ENCODE data around the gene MLNR.
A peak's percentile ranks its signal among the peaks of the same experiment; 100 is the strongest.

Gene MLNR

GRCh38 chr13:49218493-49219051, 1.6 kb upstream of the MLNR start:
- H3K4me1 Mint-ChIP-seq = peaks cover 21% of the 10 kb centered on the region
- peaks cover 4% of the 10 kb centered on the region for H3K36me3 Mint-ChIP-seq
- no peaks in the 10 kb centered on the region for H3K9me3 Mint-ChIP-seq
- peaks cover 40% of the 10 kb centered on the region for H3K27me3 Mint-ChIP-seq
- H3K4me3 Mint-ChIP-seq = peak overlapping the region; percentile 19
- H3K27ac Mint-ChIP-seq = no peak overlapping the region

- peaks cover 4% of the 10 kb centered on the region for H3K36me3 Mint-ChIP-seq
- H3K27me3 Mint-ChIP-seq = peaks cover 40% of the 10 kb centered on the region
- peak overlapping the region; percentile 68 for H3K4me3 Mint-ChIP-seq
- no peaks in the 10 kb centered on the region for H3K9me3 Mint-ChIP-seq
- no peak overlapping the region for H3K27ac Mint-ChIP-seq
- peaks cover 19% of the 10 kb centered on the region for H3K4me1 Mint-ChIP-seq
Measured at GRCh38 chr13:49219647-49220035, 497 bp upstream of the MLNR start.

GRCh38 chr13:49220856-49221589, 885 bp downstream of the MLNR start:
- Mint-ChIP-seq H3K27ac (no peak overlapping the region), H3K36me3 (peaks cover 4% of the 10 kb centered on the region), H3K4me1 (peaks cover 13% of the 10 kb centered on the region), H3K27me3 (peaks cover 40% of the 10 kb centered on the region), H3K9me3 (no peaks in the 10 kb centered on the region), H3K4me3 (peak overlapping the region; percentile 74)

- Mint-ChIP-seq H3K36me3 (peaks cover 4% of the 10 kb centered on the region), H3K9me3 (no peaks in the 10 kb centered on the region), H3K27ac (no peak overlapping the region), H3K4me3 (peak overlapping the region; percentile 74), H3K4me1 (peaks cover 9% of the 10 kb centered on the region), H3K27me3 (peaks cover 40% of the 10 kb centered on the region)
Measured at GRCh38 chr13:49221590-49221965, 1.4 kb downstream of the MLNR start.

GRCh38 chr13:49225223-49226042, 5.3 kb downstream of the MLNR start:
- Mint-ChIP-seq H3K4me3 (no peak overlapping the region), H3K9me3 (no peaks in the 10 kb centered on the region), H3K27ac (no peak overlapping the region), H3K36me3 (no peaks in the 10 kb centered on the region), H3K4me1 (peaks cover 8% of the 10 kb centered on the region), H3K27me3 (peaks cover 16% of the 10 kb centered on the region)

GRCh38 chr13:49226613-49227012, 6.5 kb downstream of the MLNR start:
- no peaks in the 10 kb centered on the region for H3K36me3 Mint-ChIP-seq
- H3K4me1 Mint-ChIP-seq = peaks cover 5% of the 10 kb centered on the region
- H3K27ac Mint-ChIP-seq = no peak overlapping the region
- H3K27me3 Mint-ChIP-seq = peaks cover 11% of the 10 kb centered on the region
- H3K9me3 Mint-ChIP-seq = no peaks in the 10 kb centered on the region
- no peak overlapping the region for H3K4me3 Mint-ChIP-seq

GRCh38 chr13:49234741-49235140, 14.6 kb downstream of the MLNR start:
- Mint-ChIP-seq H3K27me3 (no peaks in the 10 kb centered on the region), H3K4me1 (no peaks in the 10 kb centered on the region), H3K4me3 (no peak overlapping the region), H3K9me3 (no peaks in the 10 kb centered on the region), H3K36me3 (no peaks in the 10 kb centered on the region), H3K27ac (no peak overlapping the region)

- Mint-ChIP-seq H3K27me3 (no peaks in the 10 kb centered on the region), H3K36me3 (no peaks in the 10 kb centered on the region), H3K4me1 (no peaks in the 10 kb centered on the region), H3K4me3 (no peak overlapping the region), H3K9me3 (no peaks in the 10 kb centered on the region), H3K27ac (no peak overlapping the region)
Measured at GRCh38 chr13:49235856-49236431, 15.8 kb downstream of the MLNR start.

- Mint-ChIP-seq H3K4me1 (no peaks in the 10 kb centered on the region), H3K9me3 (no peaks in the 10 kb centered on the region), H3K36me3 (no peaks in the 10 kb centered on the region), H3K4me3 (no peak overlapping the region), H3K27me3 (no peaks in the 10 kb centered on the region), H3K27ac (no peak overlapping the region)
Measured at GRCh38 chr13:49238621-49239020, 18.5 kb downstream of the MLNR start.

- H3K4me1 Mint-ChIP-seq = no peaks in the 10 kb centered on the region
- H3K9me3 Mint-ChIP-seq = no peaks in the 10 kb centered on the region
- no peaks in the 10 kb centered on the region for H3K27me3 Mint-ChIP-seq
- H3K27ac Mint-ChIP-seq = no peak overlapping the region
- H3K36me3 Mint-ChIP-seq = no peaks in the 10 kb centered on the region
- H3K4me3 Mint-ChIP-seq = no peak overlapping the region
Measured at GRCh38 chr13:49240017-49240416, 19.9 kb downstream of the MLNR start.

GRCh38 chr13:49241296-49241695, 21.2 kb downstream of the MLNR start:
- Mint-ChIP-seq H3K4me1 (no peaks in the 10 kb centered on the region), H3K27ac (no peak overlapping the region), H3K36me3 (no peaks in the 10 kb centered on the region), H3K9me3 (no peaks in the 10 kb centered on the region), H3K4me3 (no peak overlapping the region), H3K27me3 (no peaks in the 10 kb centered on the region)

GRCh38 chr13:49245101-49245500, 25.0 kb downstream of the MLNR start:
- Mint-ChIP-seq H3K9me3 (no peaks in the 10 kb centered on the region), H3K4me3 (no peak overlapping the region), H3K27me3 (no peaks in the 10 kb centered on the region), H3K27ac (no peak overlapping the region), H3K4me1 (peaks cover 31% of the 10 kb centered on the region), H3K36me3 (no peaks in the 10 kb centered on the region)

- Mint-ChIP-seq H3K36me3 (no peaks in the 10 kb centered on the region), H3K4me3 (peak overlapping the region; percentile 99), H3K27ac (peak overlapping the region; percentile 96), H3K27me3 (no peaks in the 10 kb centered on the region), H3K9me3 (no peaks in the 10 kb centered on the region), H3K4me1 (peaks cover 43% of the 10 kb centered on the region)
Measured at GRCh38 chr13:49246850-49247642, 26.9 kb downstream of the MLNR start.

- no peaks in the 10 kb centered on the region for H3K9me3 Mint-ChIP-seq
- H3K27me3 Mint-ChIP-seq = no peaks in the 10 kb centered on the region
- H3K36me3 Mint-ChIP-seq = no peaks in the 10 kb centered on the region
- peaks cover 48% of the 10 kb centered on the region for H3K4me1 Mint-ChIP-seq
- peak within 1 kb of the TSS; percentile 99 for H3K4me3 Mint-ChIP-seq
- peak within 1 kb of the TSS; percentile 96 for H3K27ac Mint-ChIP-seq
Measured at GRCh38 chr13:49247643-49248621, 27.8 kb downstream of the MLNR start, which contains the start of gene CDADC1. CDADC1 (plus strand) TSS chr13:49247925; CDS start chr13:49248038, 113 bp downstream.

Measured in activated naive CD4-positive, alpha-beta T cell treated with anti-CD3 and anti-CD28 coated beads, Interleukin-2, amount 50 U/mL, for 24 hours (primary cell).